GM18498 (cell line): ENCODE results near the gene SLC28A2.

ENCODE experiments used
- ATAC-seq: cut with Tn5 transposase; IDR thresholded peaks from one replicate; pipeline ENCODE4 v1.9.1; 2021; ENCODE audit warnings: mild to moderate bottlenecking, moderate library complexity; ENCODE audit not compliant: unreplicated experiment

SLC28A2 gene

DNA sequence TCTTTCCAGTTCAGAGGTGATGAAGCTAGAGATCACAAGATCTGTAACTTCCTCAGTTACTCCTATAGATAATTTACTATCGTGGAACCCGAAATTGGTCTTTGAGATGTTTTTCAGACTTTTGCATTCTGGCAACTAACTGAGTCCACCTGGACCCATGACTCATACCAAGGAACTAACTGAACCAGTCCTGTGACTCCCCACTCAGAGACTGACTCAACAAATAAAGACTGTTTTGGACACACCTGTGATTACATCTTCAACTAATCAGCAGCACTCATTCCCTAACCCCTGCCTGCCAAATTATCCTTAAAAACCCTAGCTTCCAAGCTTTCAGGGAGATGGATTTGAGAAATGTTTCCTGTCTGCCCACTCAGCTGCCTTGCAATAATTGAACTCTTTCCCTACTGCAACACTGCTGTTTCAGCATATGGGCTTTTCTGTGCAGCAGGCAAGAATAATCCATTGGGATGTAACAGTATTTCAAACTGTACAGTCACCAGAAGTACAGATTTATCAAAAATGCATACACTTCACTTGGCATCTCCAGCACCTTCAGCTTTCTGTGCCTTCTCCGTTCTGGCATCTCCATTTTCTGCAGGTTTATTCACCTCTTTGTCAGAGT is 68.7 kb downstream of the SLC28A2 start:
- ATAC-seq = no peak

GRCh38 chr15:45326280-45326679 is 74.2 kb downstream of the SLC28A2 start:
- ATAC-seq = no peak

DNA sequence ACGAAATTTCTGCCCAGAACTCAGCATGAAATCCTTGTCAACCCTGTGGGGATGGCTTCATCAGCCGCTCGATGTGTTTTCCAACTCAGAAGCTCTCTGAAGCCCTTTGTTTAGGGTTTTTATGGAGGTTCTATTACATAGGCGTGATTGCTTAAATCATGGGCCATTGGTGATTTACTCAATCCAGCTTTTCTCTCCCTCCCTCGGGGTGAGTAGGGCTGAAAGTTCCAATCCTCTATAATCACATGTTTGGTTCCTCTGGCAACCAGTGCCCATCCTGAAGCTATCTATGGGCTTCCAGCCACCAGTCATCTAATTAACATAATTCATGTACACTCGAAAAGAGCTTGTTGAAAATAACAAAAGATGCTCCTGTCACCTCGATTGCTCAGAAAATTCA is 74.7 kb downstream of the SLC28A2 start:
- ATAC-seq = no peak
